ENCODE data around the gene EVC. TPM values are rescaled to one million over a fixed set of nuclear protein-coding genes. Genes with fewer than 3 reads are reported as not detected.

EVC gene
- total RNA-seq: 159 TPM
- polyA plus RNA-seq (ENCODE audit: insufficient read depth, low read depth, low replicate concordance): 7.8 TPM
- long read RNA-seq, donor 1, partial matches to known transcripts: 6 of 6 reads
- long read RNA-seq, donor 1, other reads (novel, unspliced or antisense): 0 of 6 reads
- long read RNA-seq, donor 2, full-length matches to known transcripts: 2 of 18 reads
- long read RNA-seq, donor 2, partial matches to known transcripts: 11 of 18 reads
- long read RNA-seq, donor 2, other reads (novel, unspliced or antisense): 5 of 18 reads
- long read RNA-seq, donor 3, partial matches to known transcripts: 11 of 11 reads
- long read RNA-seq, donor 3, other reads (novel, unspliced or antisense): 0 of 11 reads
- long read RNA-seq, donor 4, partial matches to known transcripts: 0 of 10 reads
- long read RNA-seq, donor 4, other reads (novel, unspliced or antisense): 10 of 10 reads
- long read RNA-seq, donor 5: 0 reads
- long read RNA-seq, donor 6: 0 reads
- long read RNA-seq, donor 7, partial matches to known transcripts: 16 of 102 reads
- long read RNA-seq, donor 7, other reads (novel, unspliced or antisense): 86 of 102 reads
- long read RNA-seq, donor 8, partial matches to known transcripts: 0 of 7 reads
- long read RNA-seq, donor 8, other reads (novel, unspliced or antisense): 7 of 7 reads
- long read RNA-seq, donor 9, partial matches to known transcripts: 0 of 1 reads
- long read RNA-seq, donor 9, other reads (novel, unspliced or antisense): 0 of 1 reads
- long read RNA-seq, donor 10, full-length matches to known transcripts: 2 of 14 reads
- long read RNA-seq, donor 10, partial matches to known transcripts: 7 of 14 reads
- long read RNA-seq, donor 10, other reads (novel, unspliced or antisense): 5 of 14 reads

GRCh38 chr4:5710961-5711478 lies at the start of gene EVC:
Gene EVC (plus strand): TSS chr4:5711201. CDS start chr4:5711381, 180 bp downstream.
- Histone ChIP-seq H3K9me3 (ENCODE audit: control insufficient read depth in 2 of 3, insufficient read depth in 1 of 3, low read length in 3 of 3) (peaks cover 0 to 4% (median 0%) of the 10 kb centered on the region in 3 donors), H3K27ac (ENCODE audit: low read depth in 2 of 2, low read length in 2 of 2) (peak within 1 kb of the TSS; percentile 74 to 82), H3K27me3 (ENCODE audit: control insufficient read depth, insufficient read depth, low read length) (no peaks in the 10 kb centered on the region), H3K9ac (ENCODE audit: low read length in 3 of 3) (peak within 1 kb of the TSS; percentile 43 to 82 (median 62)), H3K4me3 (ENCODE audit: low read length in 3 of 3) (peak within 1 kb of the TSS; percentile 69 to 89 (median 75)), H3K36me3 (ENCODE audit: control insufficient read depth in 2 of 3, insufficient read depth in 3 of 3, low read length in 3 of 3) (no peaks in the 10 kb centered on the region), H3K4me1 (ENCODE audit: control insufficient read depth in 2 of 3, insufficient read depth in 2 of 3, low read depth in 1 of 3, low read length in 3 of 3) (peaks cover 0 to 31% (median 28%) of the 10 kb centered on the region in 3 donors)
- FAIRE-seq (no peak), DNase-seq (peak; percentile 91 to 95 (median 91))
- intact Hi-C loops (cut with DNase I): no loop called here
- no peak for TF ChIP-seq CTCF (IDR thresholded peaks at IDR 0.05; ENCODE audit: borderline replicate concordance, extremely low read depth, insufficient read depth)

GRCh38 chr4:5661237-5661636 lies 49.8 kb upstream of the EVC start:
- no peak overlapping the region for H3K4me3 ChIP-seq (ENCODE audit: low read length in 3 of 3)

DNA sequence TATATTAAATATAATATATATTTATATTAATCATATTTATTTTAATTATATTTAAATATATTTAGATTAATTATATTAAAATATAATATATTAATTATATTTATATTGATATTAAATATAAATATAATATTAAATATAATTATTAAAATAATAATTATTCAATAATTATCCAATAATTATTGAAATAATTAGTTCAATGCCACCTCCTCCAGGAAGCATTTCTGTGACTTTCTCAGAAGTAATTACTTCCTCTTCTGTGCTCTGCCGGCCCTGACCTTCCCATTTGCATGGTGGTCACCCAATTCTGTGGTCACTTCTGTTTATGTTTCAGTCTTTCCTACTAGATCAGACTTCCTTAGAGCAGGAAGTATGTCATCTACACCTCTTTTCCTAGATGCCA lies 48.4 kb upstream of the EVC start:
- H3K4me1 ChIP-seq (ENCODE audit: control insufficient read depth in 2 of 3, insufficient read depth in 2 of 3, low read depth in 1 of 3, low read length in 3 of 3): no peaks in the 10 kb centered on the region
- H3K4me3 ChIP-seq (ENCODE audit: low read length in 3 of 3): no peak overlapping the region
- H3K27ac ChIP-seq (ENCODE audit: low read depth in 2 of 2, low read length in 2 of 2): no peak overlapping the region
- DNase-seq (no peak), FAIRE-seq (no peak)
- H3K9ac ChIP-seq (ENCODE audit: low read length in 3 of 3): no peak overlapping the region
- H3K27me3 ChIP-seq (ENCODE audit: control insufficient read depth, insufficient read depth, low read length): no peaks in the 10 kb centered on the region
- TF ChIP-seq CTCF (IDR thresholded peaks at IDR 0.05; ENCODE audit: borderline replicate concordance, extremely low read depth, insufficient read depth): no peak
- H3K9me3 ChIP-seq (ENCODE audit: control insufficient read depth in 2 of 3, insufficient read depth in 1 of 3, low read length in 3 of 3): no peaks in the 10 kb centered on the region
- peaks cover 6 to 22% (median 13%) of the 10 kb centered on the region in 3 donors for H3K36me3 ChIP-seq (ENCODE audit: control insufficient read depth in 2 of 3, insufficient read depth in 3 of 3, low read length in 3 of 3)
- intact Hi-C loops (cut with DNase I): no loop called here

More at GRCh38 chr4:5661237-5661636, 49.8 kb upstream of the EVC start:
- FAIRE-seq: no peak
- Histone ChIP-seq H3K9me3 (ENCODE audit: control insufficient read depth in 2 of 3, insufficient read depth in 1 of 3, low read length in 3 of 3) (no peaks in the 10 kb centered on the region), H3K36me3 (ENCODE audit: control insufficient read depth in 2 of 3, insufficient read depth in 3 of 3, low read length in 3 of 3) (peaks cover 6 to 22% (median 13%) of the 10 kb centered on the region in 3 donors), H3K27me3 (ENCODE audit: control insufficient read depth, insufficient read depth, low read length) (no peaks in the 10 kb centered on the region), H3K27ac (ENCODE audit: low read depth in 2 of 2, low read length in 2 of 2) (no peak overlapping the region), H3K4me1 (ENCODE audit: control insufficient read depth in 2 of 3, insufficient read depth in 2 of 3, low read depth in 1 of 3, low read length in 3 of 3) (no peaks in the 10 kb centered on the region), H3K9ac (ENCODE audit: low read length in 3 of 3) (no peak overlapping the region)
- TF ChIP-seq CTCF (IDR thresholded peaks at IDR 0.05; ENCODE audit: borderline replicate concordance, extremely low read depth, insufficient read depth): no peak
- no peak for DNase-seq
- intact Hi-C loops (cut with DNase I): no loop called here
